Mononuclear cell (primary cell): ENCODE data around the gene EIF2B4. TPM values are rescaled to one million over a fixed set of nuclear protein-coding genes. Genes with fewer than 3 reads are reported as not detected.
"Not testable (repeated sequence)": the region's sequence is repeated elsewhere in the genome, so short reads cannot be mapped to it uniquely, and the experiment has no call there.

Source experiments
- H3K27me3 ChIP-seq: 2 replicates; pipeline ENCODE4 v1.6.0; 2011; ENCODE audit warnings: low read length, control low read depth; ENCODE audit not compliant: insufficient read depth
- H3K4me1 ChIP-seq: 2 replicates; pipeline ENCODE4 v1.5.1; 2011; ENCODE audit warnings: mild to moderate bottlenecking, low read length, control low read depth; ENCODE audit not compliant: insufficient read depth
- H3K4me3 ChIP-seq: 2 replicates; pipeline ENCODE4 v1.5.1; 2011; ENCODE audit warnings: mild to moderate bottlenecking, low read length, moderate library complexity
- H3K9me3 ChIP-seq: 2 replicates; pipeline ENCODE4 v1.5.1; 2011; ENCODE audit warnings: low read depth, mild to moderate bottlenecking, control low read depth, low read length
- total RNA-seq: library from RNA; depleted of rRNA; stranded (reverse); fragments of >200 nt; gene quantifications from one replicate; pipeline ENCODE4 v1.2.3, GENCODE V29; 2012

Gene EIF2B4
- total RNA-seq, 1 donor, result 8.8 TPM

- Histone ChIP-seq H3K27me3 (no peaks in the 10 kb centered on the region), H3K9me3 (no peaks in the 10 kb centered on the region), H3K4me1 (peaks cover 15% of the 10 kb centered on the region), H3K4me3 (peak overlapping the region; percentile 64)
These were observed 46.4 kb downstream of the EIF2B4 start for GRCh38 chr2:27323596-27324285.

GRCh38 chr2:27322766-27323595, 47.2 kb downstream of the EIF2B4 start, which contains the start of gene MPV17:
Gene MPV17, minus strand, starts transcription at chr2:27323097. Its CDS starts 580 bp downstream, at chr2:27322517.
- peaks cover 15% of the 10 kb centered on the region for H3K4me1 ChIP-seq
- no peaks in the 10 kb centered on the region for H3K27me3 ChIP-seq
- peak within 1 kb of the TSS; percentile 64 for H3K4me3 ChIP-seq
- H3K9me3 ChIP-seq, result no peaks in the 10 kb centered on the region

- peaks cover 15% of the 10 kb centered on the region for H3K4me1 ChIP-seq
- peak overlapping the region; percentile 64 for H3K4me3 ChIP-seq
- no peaks in the 10 kb centered on the region for H3K27me3 ChIP-seq
- no peaks in the 10 kb centered on the region for H3K9me3 ChIP-seq
These were observed 47.8 kb downstream of the EIF2B4 start for GRCh38 chr2:27322301-27322765.

DNA sequence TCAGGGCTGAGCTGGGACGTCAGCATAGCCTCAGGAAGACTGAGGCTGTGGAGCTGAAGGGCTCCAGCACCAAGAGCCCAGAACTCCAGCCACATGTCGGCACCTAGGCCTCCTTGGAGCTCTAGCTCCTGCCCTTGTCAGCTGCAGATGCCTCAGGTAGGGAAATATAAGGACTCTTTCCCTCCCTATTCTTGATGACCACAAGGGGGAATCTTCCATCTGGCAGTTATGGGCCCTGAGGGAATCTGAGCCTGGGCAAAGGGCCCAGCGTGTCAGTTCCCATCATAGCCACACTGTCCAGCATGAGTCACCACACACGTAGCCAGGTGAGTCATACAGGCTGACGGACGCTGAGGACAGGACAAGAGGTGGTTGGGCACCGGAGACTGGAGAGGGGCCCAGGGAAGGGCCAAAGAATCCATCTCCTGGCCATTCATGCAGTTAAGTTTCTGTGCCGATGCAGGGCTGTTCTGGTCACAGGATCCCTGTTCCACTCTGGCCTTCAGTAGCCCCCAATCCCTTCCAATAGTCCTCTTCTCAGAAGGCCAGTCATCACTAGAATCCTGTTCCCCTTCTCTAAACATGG, 49.1 kb downstream of the EIF2B4 start:
- H3K4me1 ChIP-seq, result peaks cover 15% of the 10 kb centered on the region
- H3K4me3 ChIP-seq, result no peak overlapping the region
- H3K27me3 ChIP-seq, result no peaks in the 10 kb centered on the region
- H3K9me3 ChIP-seq, result no peaks in the 10 kb centered on the region

GRCh38 chr2:27319839-27320238, 50.3 kb downstream of the EIF2B4 start:
- not testable (repeated sequence) for H3K27me3 ChIP-seq, H3K4me3 ChIP-seq, H3K9me3 ChIP-seq
- peaks cover 15% of the 10 kb centered on the region for H3K4me1 ChIP-seq

DNA sequence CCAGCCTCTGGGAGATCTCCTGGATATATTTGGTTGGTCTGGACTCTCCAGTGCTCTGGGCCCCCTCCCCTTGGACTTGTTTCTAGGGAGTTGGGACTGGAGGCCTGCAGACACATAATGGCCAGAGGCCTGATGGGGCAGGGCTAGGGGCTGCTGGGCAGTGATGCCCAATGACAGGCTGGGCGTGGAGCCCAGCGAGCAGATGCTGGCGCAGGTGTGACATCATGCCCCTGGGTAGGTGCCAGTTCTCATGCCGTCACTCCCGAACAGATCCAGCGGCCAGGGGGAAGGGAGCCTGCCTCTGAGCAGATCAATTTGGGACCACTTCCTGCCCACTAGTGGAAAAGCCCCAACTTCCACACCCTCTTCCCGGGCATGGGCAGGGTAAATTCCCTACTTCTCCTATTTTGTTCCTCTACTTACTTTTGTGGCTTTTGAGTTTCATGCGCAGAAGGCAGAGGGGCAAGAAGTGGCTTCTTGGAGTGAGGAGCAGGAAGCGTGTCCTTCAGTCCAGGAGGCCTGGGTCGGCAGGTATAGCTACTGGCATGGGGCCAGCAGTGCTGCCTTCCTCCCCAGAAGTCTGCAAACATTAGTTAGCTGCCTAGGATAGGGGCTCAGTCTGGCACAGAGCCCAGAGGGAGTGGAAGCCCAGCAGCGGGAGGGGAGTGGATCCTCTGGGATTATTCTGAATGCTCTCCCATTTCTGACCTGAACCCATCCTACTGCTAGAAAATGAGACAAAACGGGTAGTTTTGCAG, 53.3 kb downstream of the EIF2B4 start:
- H3K4me3 ChIP-seq, result no peak overlapping the region
- H3K27me3 ChIP-seq, result no peaks in the 10 kb centered on the region
- H3K4me1 ChIP-seq, result peaks cover under 1% of the 10 kb centered on the region
- H3K9me3 ChIP-seq, result no peaks in the 10 kb centered on the region

- no peaks in the 10 kb centered on the region for H3K9me3 ChIP-seq
- H3K27me3 ChIP-seq, result no peaks in the 10 kb centered on the region
- H3K4me1 ChIP-seq, result no peaks in the 10 kb centered on the region
- no peak overlapping the region for H3K4me3 ChIP-seq
These were observed 55.0 kb downstream of the EIF2B4 start for GRCh38 chr2:27315122-27315521.

GRCh38 chr2:27314709-27315108, 55.4 kb downstream of the EIF2B4 start:
- H3K4me3 ChIP-seq, result no peak overlapping the region
- H3K27me3 ChIP-seq, result no peaks in the 10 kb centered on the region
- H3K9me3 ChIP-seq, result no peaks in the 10 kb centered on the region
- H3K4me1 ChIP-seq, result no peaks in the 10 kb centered on the region

Other genes with a start within 250 kb of the EIF2B4 start
- 0.10 TPM for gene ABHD1, start 246.5 kb downstream of the EIF2B4 start, total RNA-seq
- gene PREB, start 235.7 kb downstream of the EIF2B4 start, total RNA-seq, result 11.0 TPM
- gene PRR30, start 230.9 kb downstream of the EIF2B4 start, total RNA-seq, result not detected
- gene TCF23, start 221.3 kb downstream of the EIF2B4 start, total RNA-seq, result not detected
- gene ATRAID, start 158.3 kb downstream of the EIF2B4 start, total RNA-seq, result 96.4 TPM
- 48.4 TPM for gene SLC5A6, start 158.1 kb downstream of the EIF2B4 start, total RNA-seq
- gene CAD, start 153.0 kb downstream of the EIF2B4 start, total RNA-seq, result 5.7 TPM
- gene SLC30A3, start 107.3 kb downstream of the EIF2B4 start, total RNA-seq, result not detected
- gene DNAJC5G, start 94.9 kb downstream of the EIF2B4 start, total RNA-seq, result not detected
- gene TRIM54, start 87.9 kb downstream of the EIF2B4 start, total RNA-seq, result not detected
- gene UCN, start 61.9 kb downstream of the EIF2B4 start, total RNA-seq, result not detected
- 30.5 TPM for gene MPV17, start 47.2 kb downstream of the EIF2B4 start, total RNA-seq
- gene GTF3C2, start 13.6 kb downstream of the EIF2B4 start, total RNA-seq, result 45.0 TPM
- 54.8 TPM for gene SNX17, start 278 bp upstream of the EIF2B4 start, total RNA-seq
- 11.5 TPM for gene ZNF513, start 10.4 kb upstream of the EIF2B4 start, total RNA-seq
- 31.6 TPM for gene PPM1G, start 39.3 kb upstream of the EIF2B4 start, total RNA-seq
- gene NRBP1, start 58.3 kb upstream of the EIF2B4 start, total RNA-seq, result 126 TPM
- 0.52 TPM for gene KRTCAP3, start 72.0 kb upstream of the EIF2B4 start, total RNA-seq
- 5.9 TPM for gene IFT172, start 119.4 kb upstream of the EIF2B4 start, total RNA-seq
- gene FNDC4, start 124.9 kb upstream of the EIF2B4 start, total RNA-seq, result 0.10 TPM
- gene GCKR, start 126.5 kb upstream of the EIF2B4 start, total RNA-seq, result not detected
- gene ZNF512, start 212.7 kb upstream of the EIF2B4 start, total RNA-seq, result 12.8 TPM